GM13977 (cell line): Measurements from ENCODE around the gene OR52K2.

Experiments used
- DNase-seq: peaks from one replicate; pipeline ENCODE4 v3.0.0; 2012; ENCODE audit warnings: low spot score
- in situ Hi-C: fragments of 300-500 bp; cut with MboI; formaldehyde crosslinking; loops from one replicate; pipeline ENCODE4 v1.12.0; 2022; ENCODE audit warnings: low sequenced_read_pairs, low pct_unique_long_range_greater_than_20kb, mixed read lengths, inconsistent platforms; ENCODE audit not compliant: unreplicated experiment
- TF ChIP-seq, protein P1 (sequence below): IDR thresholded peaks from 2 replicates; pipeline ENCODE4 v1.5.1; 2012; ENCODE audit warnings: mild to moderate bottlenecking, control low read depth; ENCODE audit not compliant: insufficient read depth; ENCODE audit errors: extremely low read depth, missing control alignments

Gene OR52K2

DNA sequence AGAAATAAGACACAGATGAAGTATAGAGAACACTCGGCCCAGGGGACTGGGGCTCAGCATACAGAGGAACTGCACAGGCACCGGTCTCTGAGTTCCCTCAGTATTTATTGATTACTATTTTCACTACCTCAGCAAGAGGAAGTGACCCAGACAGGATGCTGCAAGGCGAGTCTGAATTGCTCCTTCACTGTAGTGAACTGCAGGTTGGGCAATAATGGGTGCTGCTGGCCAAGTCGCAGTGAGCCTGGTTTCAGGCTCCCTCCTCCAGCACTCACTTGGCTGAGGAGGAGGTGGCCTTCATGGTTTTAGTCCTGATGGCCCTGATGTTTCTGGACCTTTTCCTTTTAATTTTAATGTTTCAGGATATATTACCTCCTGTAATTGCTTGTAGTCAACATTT, 10.4 kb downstream of the OR52K2 start:
- TF ChIP-seq, protein P1, sequence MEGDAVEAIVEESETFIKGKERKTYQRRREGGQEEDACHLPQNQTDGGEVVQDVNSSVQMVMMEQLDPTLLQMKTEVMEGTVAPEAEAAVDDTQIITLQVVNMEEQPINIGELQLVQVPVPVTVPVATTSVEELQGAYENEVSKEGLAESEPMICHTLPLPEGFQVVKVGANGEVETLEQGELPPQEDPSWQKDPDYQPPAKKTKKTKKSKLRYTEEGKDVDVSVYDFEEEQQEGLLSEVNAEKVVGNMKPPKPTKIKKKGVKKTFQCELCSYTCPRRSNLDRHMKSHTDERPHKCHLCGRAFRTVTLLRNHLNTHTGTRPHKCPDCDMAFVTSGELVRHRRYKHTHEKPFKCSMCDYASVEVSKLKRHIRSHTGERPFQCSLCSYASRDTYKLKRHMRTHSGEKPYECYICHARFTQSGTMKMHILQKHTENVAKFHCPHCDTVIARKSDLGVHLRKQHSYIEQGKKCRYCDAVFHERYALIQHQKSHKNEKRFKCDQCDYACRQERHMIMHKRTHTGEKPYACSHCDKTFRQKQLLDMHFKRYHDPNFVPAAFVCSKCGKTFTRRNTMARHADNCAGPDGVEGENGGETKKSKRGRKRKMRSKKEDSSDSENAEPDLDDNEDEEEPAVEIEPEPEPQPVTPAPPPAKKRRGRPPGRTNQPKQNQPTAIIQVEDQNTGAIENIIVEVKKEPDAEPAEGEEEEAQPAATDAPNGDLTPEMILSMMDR, result no peak
- in situ Hi-C loops, result no loop called here
- no peak for DNase-seq

DNA sequence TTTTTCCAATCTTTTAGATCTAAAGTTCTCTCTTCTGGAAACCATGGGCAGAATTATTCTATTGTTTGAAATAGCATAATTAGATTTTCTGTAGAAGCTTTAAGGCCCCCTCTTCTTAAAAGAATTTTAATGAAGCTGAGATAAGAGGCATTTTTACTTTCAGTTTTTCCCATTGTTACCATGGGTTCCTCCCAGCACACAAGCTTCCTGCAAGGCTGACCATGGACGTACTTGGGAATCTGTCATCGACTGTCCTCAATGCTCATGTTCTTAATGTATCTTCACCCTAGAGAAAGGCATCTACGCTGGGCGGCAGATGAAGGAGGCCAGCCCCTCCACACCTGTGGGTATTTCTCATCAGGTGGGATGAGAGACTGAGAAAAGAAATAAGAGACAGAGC, 11.1 kb downstream of the OR52K2 start:
- no peak for DNase-seq
- in situ Hi-C loops, result no loop called here
- TF ChIP-seq, protein P1, result no peak

DNA sequence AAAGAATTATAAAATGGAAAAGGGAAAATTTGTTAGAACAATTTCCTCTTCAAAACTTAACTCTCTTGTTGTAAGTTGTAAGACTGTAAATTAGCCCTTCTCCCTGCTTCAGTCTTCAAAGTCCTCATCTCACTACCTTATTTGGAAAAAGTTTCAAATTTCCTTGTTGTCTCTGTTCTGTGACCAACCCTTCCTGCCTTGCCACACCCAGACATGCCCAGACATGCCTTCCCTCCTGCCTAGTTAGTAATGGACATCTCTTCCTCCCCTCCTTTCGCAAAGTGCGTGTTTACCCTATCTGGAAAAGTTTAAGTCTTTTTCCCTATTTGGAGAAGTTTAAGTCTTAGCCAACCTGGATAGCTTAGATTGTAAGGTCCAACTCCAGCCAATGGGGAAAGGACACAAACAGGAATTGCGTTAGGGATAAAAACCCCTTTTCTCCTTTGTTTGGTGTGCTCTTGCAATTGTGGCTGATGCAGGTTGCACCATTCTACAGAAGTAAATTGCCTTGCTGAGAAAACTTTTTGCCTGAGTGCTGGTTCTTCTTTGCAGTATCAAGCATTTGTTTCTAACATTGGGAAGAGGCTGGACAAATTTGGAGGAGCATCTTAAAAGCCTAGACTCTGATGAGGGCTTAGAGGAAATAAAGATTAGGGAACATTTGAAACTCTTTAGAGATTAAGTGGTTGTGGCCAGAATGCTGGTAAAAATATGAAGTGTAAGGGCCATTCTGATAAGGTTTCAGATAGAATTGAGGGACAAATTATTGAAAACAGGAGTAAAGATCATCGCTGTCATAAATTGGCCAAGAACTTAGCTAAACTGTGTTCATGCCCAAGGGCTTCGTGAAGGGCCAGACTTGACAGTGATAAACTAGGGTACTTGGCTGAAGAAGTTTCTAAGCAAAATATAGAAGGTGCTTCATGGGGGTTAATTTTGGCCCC, 15.4 kb downstream of the OR52K2 start:
- in situ Hi-C loops, result no loop called here
- TF ChIP-seq, protein P1, result no peak
- no peak for DNase-seq

DNA sequence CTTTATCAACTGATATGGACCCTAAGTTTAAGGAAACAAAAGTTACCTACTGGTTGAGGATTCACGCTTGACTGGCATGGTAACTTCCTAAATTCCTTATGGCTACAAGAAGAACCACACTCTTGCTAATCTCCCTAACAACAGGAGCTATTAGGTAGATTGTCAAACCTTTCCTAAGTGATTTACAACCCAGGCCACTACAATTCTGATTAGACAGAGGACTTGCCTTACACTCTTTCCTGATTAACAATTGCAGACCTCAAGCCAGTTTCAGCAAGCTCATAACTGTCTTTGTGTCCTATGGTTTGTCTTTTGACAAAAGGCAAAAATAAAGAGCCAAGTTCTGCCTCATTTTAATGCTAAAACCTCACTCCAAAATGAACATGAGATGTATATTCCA, 16.3 kb downstream of the OR52K2 start:
- in situ Hi-C loops, result no loop called here
- TF ChIP-seq, protein P1, result no peak
- DNase-seq, result no peak

DNA sequence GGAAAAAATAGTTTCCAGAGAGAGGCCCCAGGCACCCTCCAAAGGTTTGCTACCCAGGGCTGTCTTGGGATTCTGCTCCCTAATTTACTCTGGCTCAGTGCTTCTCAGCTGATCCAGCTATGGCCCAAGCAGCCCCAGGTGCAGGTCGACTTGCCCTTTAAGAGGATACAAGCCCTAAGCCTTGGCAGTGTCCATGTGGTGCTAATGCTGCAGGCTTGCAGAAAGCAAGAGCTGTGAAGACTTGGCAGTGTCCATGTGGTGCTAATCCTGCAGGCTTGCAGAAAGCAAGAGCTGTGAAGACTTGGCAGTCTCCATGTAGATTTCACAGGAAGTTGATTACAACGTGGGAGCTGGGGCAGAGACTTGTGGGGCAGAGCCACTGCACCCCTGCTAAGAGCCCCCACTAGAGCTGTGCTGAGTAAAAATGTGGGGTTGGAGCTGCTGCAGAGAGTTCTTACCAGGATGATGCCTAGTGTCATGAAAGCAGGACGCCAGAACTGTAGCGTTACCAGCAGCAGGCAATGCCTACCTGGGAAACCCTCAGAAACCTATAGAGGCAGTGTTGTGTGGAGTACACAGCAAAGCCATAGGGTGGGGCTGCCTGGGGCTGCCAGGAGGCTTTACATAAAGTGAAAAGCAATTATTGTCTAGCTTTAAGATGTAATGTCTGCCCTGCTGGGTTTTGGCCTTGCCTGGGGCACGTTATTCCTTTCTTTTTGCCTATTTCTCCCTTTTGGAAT, 17.2 kb downstream of the OR52K2 start:
- TF ChIP-seq, protein P1, result no peak
- no peak for DNase-seq
- in situ Hi-C loops, result no loop called here

DNA sequence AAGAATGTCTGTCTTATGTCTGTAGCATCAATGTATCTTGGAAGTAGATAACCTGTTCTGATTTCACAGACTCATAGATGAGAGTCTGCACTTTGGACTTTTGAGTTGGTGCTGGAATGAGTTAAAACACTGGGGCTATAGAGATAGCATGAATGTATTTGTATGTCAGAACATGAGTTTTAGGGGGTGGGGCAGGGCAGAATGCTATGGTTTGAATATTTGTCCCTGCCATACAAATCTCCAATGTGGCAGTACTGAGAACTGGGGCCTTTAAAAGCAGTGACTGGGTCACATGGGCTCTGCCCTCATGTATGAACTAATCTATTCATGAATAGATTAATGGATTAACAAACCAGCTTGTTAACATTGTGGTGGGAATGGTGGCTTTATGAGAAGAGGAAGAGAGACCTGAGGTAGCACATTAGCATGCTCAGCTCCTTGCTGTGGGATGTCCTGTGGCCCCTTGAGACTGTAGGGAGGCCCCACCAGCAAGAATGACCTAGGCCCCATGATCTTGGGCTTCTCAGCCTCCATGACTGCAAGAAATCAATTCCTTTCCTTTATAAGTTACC, 17.9 kb downstream of the OR52K2 start:
- TF ChIP-seq, protein P1, result no peak
- DNase-seq, result no peak
- in situ Hi-C loops, result no loop called here
